Activated CD4-positive, alpha-beta memory T cell treated with anti-CD3 and anti-CD28 coated beads, Interleukin-2, amount 10 ng/mL, durations not matched to agents 7 days and 5 days (primary cell): ENCODE data around the gene SCT. TPM values are rescaled to one million over a fixed set of nuclear protein-coding genes. Genes with fewer than 3 reads are reported as not detected.
A peak's percentile ranks its signal among the peaks of the same experiment; 100 is the strongest.

Experiments
- CTCF ChIA-PET: fragments of 350-600 bp; sonication (Branson Sonifier 250); formaldehyde crosslinking; loops from one replicate; lab custom pipeline; 2021; ENCODE audit warnings: antibody characterized with exemption, inconsistent platforms; lab: Charles Lee
- POLR2A ChIA-PET: fragments of 350-600 bp; sonication (Branson Sonifier 250); formaldehyde crosslinking; loops from one replicate; lab custom pipeline; 2021; ENCODE audit warnings: antibody characterized with exemption; lab: Charles Lee
- DNase-seq: peaks from one replicate; pipeline ENCODE4 v3.0.0-alpha.2; 2020
- H3K27ac Mint-ChIP-seq: one replicate; pipeline ENCODE4 v1.8.0; 2021; ENCODE audit warnings: mild to moderate bottlenecking, mixed read lengths
- H3K27me3 Mint-ChIP-seq: one replicate; pipeline ENCODE4 v1.8.0; 2021; ENCODE audit warnings: mixed read lengths
- H3K36me3 Mint-ChIP-seq: one replicate; pipeline ENCODE4 v1.8.0; 2021; ENCODE audit warnings: low read depth, mixed read lengths
- H3K4me1 Mint-ChIP-seq: one replicate; pipeline ENCODE4 v1.8.0; 2021; ENCODE audit warnings: mixed read lengths
- H3K4me3 Mint-ChIP-seq: one replicate; pipeline ENCODE4 v1.8.0; 2021; ENCODE audit warnings: mild to moderate bottlenecking, mixed read lengths
- H3K9me3 Mint-ChIP-seq: one replicate; pipeline ENCODE4 v1.8.0; 2021; ENCODE audit warnings: mixed read lengths
- total RNA-seq, 2 experiments: library from RNA; stranded (reverse); gene quantifications; one replicate each; pipeline ENCODE4 v1.2.3, GENCODE V29; 2021

SCT gene
- total RNA-seq, 2 experiments from 2014 or later: not detected

- CTCF ChIA-PET: no interaction called here
These were observed 47.0 kb downstream of the SCT start for GRCh38 chr11:579830-580601.

GRCh38 chr11:578276-579035, 48.5 kb downstream of the SCT start:
- H3K36me3 Mint-ChIP-seq: peaks cover 25% of the 10 kb centered on the region
- H3K4me3 Mint-ChIP-seq: peak overlapping the region; percentile 87
- peaks cover 13% of the 10 kb centered on the region for H3K27me3 Mint-ChIP-seq
- peak overlapping the region; percentile 31 for H3K27ac Mint-ChIP-seq
- H3K9me3 Mint-ChIP-seq: no peaks in the 10 kb centered on the region
- no peak for DNase-seq
- ChIA-PET POLR2A (interaction anchor here (0.9 to 3.3 kb wide), 7 partner anchors 10 to 169 kb away, joined by 3 to 19 read pairs (median 4); partner anchors contain the start of genes DEAF1, TALDO1 and TMEM80), CTCF (interaction anchor here (0.9 kb wide), 1 partner anchor 24 kb away, joined by 3 read pairs; no protein-coding TSS in a partner anchor)
- H3K4me1 Mint-ChIP-seq: peaks cover 46% of the 10 kb centered on the region

More at GRCh38 chr11:579830-580601, 47.0 kb downstream of the SCT start:
- no peak for DNase-seq
- Mint-ChIP-seq H3K4me1 (peaks cover 35% of the 10 kb centered on the region), H3K36me3 (peaks cover 32% of the 10 kb centered on the region), H3K27ac (no peak overlapping the region), H3K4me3 (no peak overlapping the region), H3K9me3 (no peaks in the 10 kb centered on the region), H3K27me3 (peaks cover 3% of the 10 kb centered on the region)
- POLR2A ChIA-PET: no interaction called here

- POLR2A ChIA-PET: interaction anchor here (1.0 to 3.3 kb wide), 10 partner anchors 9 to 170 kb away, joined by 3 to 19 read pairs (median 4); partner anchors contain the start of genes IRF7 and TALDO1
- Mint-ChIP-seq H3K27ac (peak overlapping the region; percentile 76), H3K27me3 (peaks cover 13% of the 10 kb centered on the region), H3K36me3 (peaks cover 22% of the 10 kb centered on the region), H3K4me1 (peaks cover 46% of the 10 kb centered on the region), H3K4me3 (peak overlapping the region; percentile 87), H3K9me3 (no peaks in the 10 kb centered on the region)
- no peak for DNase-seq
- CTCF ChIA-PET: no interaction called here
These were observed 49.4 kb downstream of the SCT start for GRCh38 chr11:577611-577894.

- DNase-seq: no peak
- Mint-ChIP-seq H3K36me3 (peaks cover 22% of the 10 kb centered on the region), H3K4me3 (peak overlapping the region; percentile 87), H3K27me3 (peaks cover 13% of the 10 kb centered on the region), H3K4me1 (peaks cover 46% of the 10 kb centered on the region), H3K9me3 (no peaks in the 10 kb centered on the region), H3K27ac (peak overlapping the region; percentile 76)
- ChIA-PET POLR2A (interaction anchor here (1.0 to 3.3 kb wide), 12 partner anchors 9 to 213 kb away, joined by 3 to 20 read pairs (median 4); partner anchors contain the start of genes CEND1, IRF7 and TALDO1), CTCF (no interaction called here)
These were observed 50.0 kb downstream of the SCT start for GRCh38 chr11:576811-577610.

Other genes starting within 250 kb of the SCT start
- not detected for gene PKP3, start 233.0 kb downstream of the SCT start, total RNA-seq
- gene SIGIRR, start 212.2 kb downstream of the SCT start, total RNA-seq: 100 to 1,000 TPM; 170 to 178 TPM
- gene ANO9, start 185.2 kb downstream of the SCT start, total RNA-seq: 10 to 100 TPM; 69.2 to 73.5 TPM
- gene PTDSS2, start 176.9 kb downstream of the SCT start, total RNA-seq: 10 to 100 TPM; 20.1 to 21.5 TPM
- 100 to 1,000 TPM; 109 to 117 TPM for gene RNH1, start 119.9 kb downstream of the SCT start, total RNA-seq
- 10 to 100 TPM; 45.1 to 52.5 TPM for gene HRAS, start 91.6 kb downstream of the SCT start, total RNA-seq
- 1 to 10 TPM; 2.2 to 2.5 TPM for gene LRRC56, start 89.7 kb downstream of the SCT start, total RNA-seq
- gene LMNTD2, start 66.4 kb downstream of the SCT start, total RNA-seq: 1 to 10 TPM; 2.5 to 3.2 TPM
- gene RASSF7, start 66.2 kb downstream of the SCT start, total RNA-seq: 10 to 100 TPM; 32.7 to 32.8 TPM
- 10 to 100 TPM; 38.7 to 39.1 TPM for gene PHRF1, start 50.7 kb downstream of the SCT start, total RNA-seq
- 100 to 1,000 TPM; 220 to 221 TPM for gene IRF7, start 11.2 kb downstream of the SCT start, total RNA-seq
- not detected for gene CDHR5, start 2.2 kb downstream of the SCT start, total RNA-seq
- gene DRD4, start 10.1 kb upstream of the SCT start, total RNA-seq: under 1 TPM; 0.18 to 0.20 TPM
- gene DEAF1, start 68.0 kb upstream of the SCT start, total RNA-seq: 10 to 100 TPM; 33.0 to 34.2 TPM
- 10 to 100 TPM; 22.6 to 25.3 TPM for gene TMEM80, start 68.6 kb upstream of the SCT start, total RNA-seq
- 10 to 100 TPM; 16.2 to 19.4 TPM for gene EPS8L2, start 79.0 kb upstream of the SCT start, total RNA-seq
- gene TALDO1, start 120.3 kb upstream of the SCT start, total RNA-seq: 100 to 1,000 TPM; 215 to 224 TPM
- 10 to 100 TPM; 48.6 to 52.9 TPM for gene GATD1, start 150.3 kb upstream of the SCT start, total RNA-seq
- 1 to 10 TPM; 1.2 to 1.6 TPM for gene CEND1, start 162.9 kb upstream of the SCT start, total RNA-seq
- 10 to 100 TPM; 35.7 to 38.3 TPM for gene SLC25A22, start 171.1 kb upstream of the SCT start, total RNA-seq
- 10 to 100 TPM; 45.1 to 48.5 TPM for gene PIDD1, start 178.1 kb upstream of the SCT start, total RNA-seq
- 1,000 to 10,000 TPM; 2,077 to 2,079 TPM for gene RPLP2, start 182.8 kb upstream of the SCT start, total RNA-seq
- gene PNPLA2, start 191.7 kb upstream of the SCT start, total RNA-seq: 10 to 100 TPM; 66.8 to 70.9 TPM
- 10 to 100 TPM; 12.7 to 13.7 TPM for gene CRACR2B, start 200.7 kb upstream of the SCT start, total RNA-seq
- 10 to 100 TPM; 28.0 to 28.6 TPM for gene CD151, start 205.8 kb upstream of the SCT start, total RNA-seq
- 10 to 100 TPM; 59.3 to 61.5 TPM for gene POLR2L, start 215.3 kb upstream of the SCT start, total RNA-seq
- gene TSPAN4, start 215.7 kb upstream of the SCT start, total RNA-seq: 1 to 10 TPM; 4.4 to 4.5 TPM